Kidney (tissue), 14 donors: ENCODE results near the gene EBF3. TPM values are rescaled to one million over a fixed set of nuclear protein-coding genes. Genes with fewer than 3 reads are reported as not detected.
A peak's percentile ranks its signal among the peaks of the same experiment; 100 is the strongest.

Source experiments
- DNase-seq, 5 donors: peaks; one replicate each; pipeline ENCODE4 v3.0.0-alpha.2; 2013 to 2020
- FAIRE-seq: peaks from 2 replicates; lab custom pipeline; 2012; peaks lifted over from hg19 to GRCh38; lab: Jason Lieb, UNC
- H3K27ac ChIP-seq, 2 donors: one replicate each; pipeline ENCODE4 v1.7.0; 2013; ENCODE audit warnings: low read depth in 2 of 2, low read length in 2 of 2, inconsistent platforms in 1 of 2
- H3K27me3 ChIP-seq: one replicate; pipeline ENCODE4 v1.7.1; 2013; ENCODE audit warnings: low read length, inconsistent platforms; ENCODE audit not compliant: control insufficient read depth, insufficient read depth
- H3K36me3 ChIP-seq, 3 donors: one replicate each; pipeline versions ENCODE4 v1.7.0 to v1.7.1; 2013; ENCODE audit warnings: low read length in 3 of 3, control low read depth in 1 of 3, inconsistent platforms in 1 of 3; ENCODE audit not compliant: insufficient read depth in 3 of 3, control insufficient read depth in 2 of 3
- H3K4me1 ChIP-seq, 3 donors: one replicate each; pipeline versions ENCODE4 v1.7.0 to v1.7.1; 2013; ENCODE audit warnings: low read length in 3 of 3, inconsistent platforms in 1 of 3, low read depth in 1 of 3; ENCODE audit not compliant: control insufficient read depth in 2 of 3, insufficient read depth in 2 of 3
- H3K4me3 ChIP-seq, 3 donors: one replicate each; pipeline versions ENCODE4 v1.7.0 to v1.8.1; 2013; ENCODE audit warnings: low read length in 3 of 3, control low read depth in 1 of 3, inconsistent platforms in 1 of 3
- H3K9ac ChIP-seq, 3 donors: one replicate each; pipeline versions ENCODE4 v1.7.0 to v1.7.1; 2013; ENCODE audit warnings: low read length in 3 of 3, control low read depth in 1 of 3, inconsistent platforms in 1 of 3
- H3K9me3 ChIP-seq, 3 donors: one replicate each; pipeline versions ENCODE4 v1.7.0 to v1.7.1; 2013; ENCODE audit warnings: low read length in 3 of 3, control low read depth in 1 of 3, inconsistent platforms in 1 of 3; ENCODE audit not compliant: control insufficient read depth in 2 of 3, insufficient read depth in 1 of 3
- CTCF ChIP-seq: IDR thresholded peaks from 3 replicates; pipeline ENCODE4 v1.5.1; 2012; ENCODE audit warnings: mild to moderate bottlenecking, moderate library complexity, borderline replicate concordance; ENCODE audit not compliant: insufficient read depth; ENCODE audit errors: extremely low read depth
- intact Hi-C: fragments of 100-400 bp; cut with DNase I; formaldehyde crosslinking; loops from one replicate; pipeline ENCODE4 v1.11.1; 2022
- polyA plus RNA-seq: library from polyadenylated mRNA; stranded (reverse); fragments of 350-450 nt; fragmentation: Illumina TruSeq; extraction: RNeasy Lipid Tissue Mini Kit (QIAGEN cat#74804); gene quantifications from one replicate; pipeline ENCODE4 v1.2.3, GENCODE V29; 2014; ENCODE audit warnings: low read depth, low replicate concordance; ENCODE audit not compliant: insufficient read depth
- total RNA-seq: library from RNA; stranded (reverse); fragmentation: NEBNext Ultra II Directional; extraction: Animal tissue kit (Norgen Biotek cat#: 25700); gene quantifications from one replicate; pipeline ENCODE4 v1.2.1, GENCODE V29; 2021
- donor health status: control.
- donor health status: control.
- donor health status: control.
- donor health status: control.
- donor health status: control.
- donor health status: DM: yes; HTN: yes; CAD: no.
- donor health status: Normal renal cell carcinoma (clear cell type).

Gene EBF3
- total and polyA plus RNA-seq, 2 donors from 2014 or later: 0.09 to 0.98 TPM

- no peak for TF ChIP-seq CTCF
- no peaks in the 10 kb centered on the region for H3K27me3 ChIP-seq
- H3K4me3 ChIP-seq: no peak overlapping the region
- H3K36me3 ChIP-seq: no peaks in the 10 kb centered on the region
- no peak overlapping the region for H3K27ac ChIP-seq
- no peak overlapping the region for H3K9ac ChIP-seq
- no peaks in the 10 kb centered on the region for H3K4me1 ChIP-seq
- H3K9me3 ChIP-seq: peaks cover 0 to 2% (median 0%) of the 10 kb centered on the region in 3 donors
- DNase-seq: peak in 1 of 5 donors; percentile 16
- no peak for FAIRE-seq
- intact Hi-C loops: no loop called here
Observed at GRCh38 chr10:129788215-129788614, 175.9 kb downstream of the EBF3 start.

DNA sequence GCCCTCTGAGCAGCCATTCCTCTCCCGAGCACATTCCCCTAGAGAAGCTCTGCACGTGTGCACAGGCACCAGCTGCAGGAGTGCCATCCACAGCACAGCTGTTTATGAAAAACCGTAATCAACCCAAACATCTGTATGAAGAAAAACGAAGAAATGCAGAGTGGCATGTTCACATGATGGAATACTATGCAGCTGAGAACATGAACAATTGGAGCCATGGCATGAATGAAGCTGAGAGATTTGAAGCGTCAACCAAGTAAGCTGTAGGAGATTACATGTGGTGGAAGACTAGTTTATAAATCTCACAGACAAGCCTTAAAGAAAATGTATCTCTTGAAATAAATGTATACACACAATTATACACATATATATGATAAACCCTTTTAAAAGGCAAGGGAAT, 176.5 kb downstream of the EBF3 start:
- Histone ChIP-seq H3K9me3 (no peaks in the 10 kb centered on the region), H3K4me3 (no peak overlapping the region), H3K4me1 (no peaks in the 10 kb centered on the region), H3K27ac (no peak overlapping the region), H3K27me3 (no peaks in the 10 kb centered on the region), H3K36me3 (no peaks in the 10 kb centered on the region), H3K9ac (no peak overlapping the region)
- no peak for DNase-seq
- no peak for TF ChIP-seq CTCF
- FAIRE-seq: no peak
- intact Hi-C loops: no loop called here

DNA sequence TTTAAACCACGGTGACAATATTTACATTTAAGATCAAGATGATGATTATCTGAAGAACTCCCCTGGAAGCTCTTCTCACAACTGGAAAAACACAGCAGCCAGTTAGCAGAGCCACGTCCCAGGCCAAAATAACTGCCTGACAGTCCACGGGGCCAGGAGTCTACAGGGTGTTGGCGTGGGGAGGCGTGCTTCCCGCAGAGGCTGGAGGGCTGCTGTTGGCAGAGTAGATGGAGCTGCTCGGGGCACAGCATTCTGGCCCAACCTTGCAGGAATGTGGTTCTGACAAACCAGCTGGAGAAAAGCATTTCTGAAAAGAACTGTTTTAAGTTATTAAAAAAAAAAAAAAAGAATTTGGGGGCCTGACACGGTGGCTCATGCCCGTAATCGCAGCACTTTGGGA, 177.9 kb downstream of the EBF3 start:
- intact Hi-C loops: no loop called here
- no peak overlapping the region for H3K27ac ChIP-seq
- TF ChIP-seq CTCF: no peak
- DNase-seq (peak in 2 of 5 donors; percentile 12 to 20), FAIRE-seq (no peak)
- H3K4me1 ChIP-seq: no peaks in the 10 kb centered on the region
- no peak overlapping the region for H3K4me3 ChIP-seq
- no peaks in the 10 kb centered on the region for H3K27me3 ChIP-seq
- no peak overlapping the region for H3K9ac ChIP-seq
- H3K9me3 ChIP-seq: no peaks in the 10 kb centered on the region
- H3K36me3 ChIP-seq: no peaks in the 10 kb centered on the region

DNA sequence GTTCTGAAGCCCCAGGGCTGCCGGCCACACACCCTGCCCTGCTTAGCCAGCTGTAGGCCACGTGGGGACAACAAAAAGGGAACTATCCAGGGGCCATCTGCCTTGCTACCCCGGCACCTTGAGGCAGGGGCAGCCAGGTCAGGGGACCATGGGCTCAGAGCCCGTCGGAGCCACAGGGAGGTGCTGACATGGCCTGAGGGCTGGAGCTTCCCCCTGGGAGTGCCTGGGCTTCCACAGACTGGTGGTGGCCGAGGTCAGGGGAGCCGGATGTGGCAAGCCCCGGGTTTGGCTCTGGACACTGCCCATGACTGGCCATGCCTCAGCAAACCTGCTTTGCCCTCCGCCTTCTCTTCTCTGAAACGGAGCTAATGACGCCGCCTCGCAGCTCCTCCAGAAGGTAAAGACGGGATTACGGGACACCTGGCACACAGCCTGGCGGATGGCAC, 178.5 kb downstream of the EBF3 start:
- H3K27ac ChIP-seq: no peak overlapping the region
- FAIRE-seq: no peak
- no peak for TF ChIP-seq CTCF

More for the DNA sequence above, 178.5 kb downstream of the EBF3 start:
- H3K27me3 ChIP-seq: no peaks in the 10 kb centered on the region
- H3K4me1 ChIP-seq: peaks cover 0 to under 1% (median 0%) of the 10 kb centered on the region in 3 donors
- no peaks in the 10 kb centered on the region for H3K36me3 ChIP-seq
- H3K9me3 ChIP-seq: no peaks in the 10 kb centered on the region
- H3K4me3 ChIP-seq: no peak overlapping the region
- peak in 2 of 5 donors; percentile 9 to 59 for DNase-seq
- no peak overlapping the region for H3K9ac ChIP-seq
- intact Hi-C loops: no loop called here
